ENCODE data around the gene PYDC2. TPM values are rescaled to one million over a fixed set of nuclear protein-coding genes. Genes with fewer than 3 reads are reported as not detected.
"Not testable (repeated sequence)": the region's sequence is repeated elsewhere in the genome, so short reads cannot be mapped to it uniquely, and the experiment has no call there.

Gene PYDC2
- total RNA-seq, 1 donor from 2014 or later = not detected

DNA sequence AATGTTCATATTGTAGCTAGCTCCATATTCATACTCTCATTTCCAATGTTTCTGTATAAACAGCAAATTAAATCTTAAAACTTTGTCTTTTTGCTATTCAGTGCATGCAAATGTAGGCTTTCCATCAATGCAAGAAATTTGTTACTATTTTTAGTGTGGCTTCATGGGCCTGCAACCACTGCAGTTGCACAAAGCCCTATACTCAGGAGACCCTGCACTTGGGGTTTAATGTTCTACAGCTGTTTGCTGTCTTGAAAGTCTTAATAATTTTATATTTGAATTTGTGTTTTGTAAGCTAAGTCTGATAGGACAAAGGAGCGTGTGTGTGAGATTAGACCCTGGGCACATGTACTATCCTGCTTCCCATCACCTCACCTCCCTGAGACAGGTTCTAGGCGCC, 9.6 kb downstream of the PYDC2 start:
- no peak for ATAC-seq

GRCh38 chr3:191473661-191474198, 12.8 kb downstream of the PYDC2 start:
- ATAC-seq = no peak

DNA sequence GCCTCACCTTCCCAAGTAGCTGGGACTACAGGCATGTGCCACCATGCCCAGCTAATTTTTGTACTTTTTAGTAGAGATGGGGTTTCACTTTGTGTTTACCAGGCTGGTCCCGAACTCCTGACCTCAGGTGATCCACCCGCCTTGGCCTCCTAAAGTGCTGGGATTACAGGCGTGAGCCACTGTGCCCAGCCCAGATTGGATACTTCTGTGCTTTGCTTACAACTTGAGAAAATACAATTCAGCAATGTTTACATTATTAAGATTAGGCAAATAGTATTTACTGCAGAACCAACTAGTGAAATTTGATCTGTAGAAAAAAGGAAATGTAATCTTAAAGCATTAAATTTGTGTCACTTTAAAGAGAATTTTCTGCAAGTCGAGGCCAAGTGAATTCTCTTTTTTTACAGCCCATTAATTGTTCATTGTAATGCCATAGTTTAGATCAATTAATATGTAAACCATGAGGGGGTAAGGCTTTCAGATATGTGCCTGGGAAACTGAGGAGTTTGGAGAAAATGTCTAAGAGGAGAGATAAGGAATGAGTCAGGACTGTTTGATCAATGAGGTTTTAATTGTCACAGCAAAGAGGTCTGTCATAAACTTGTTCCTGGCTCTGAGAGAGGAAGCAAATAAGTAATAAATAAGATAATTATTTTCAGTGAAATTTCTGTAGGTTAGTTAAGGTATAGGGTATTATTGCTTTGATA, 15.3 kb downstream of the PYDC2 start:
- ATAC-seq = no peak

DNA sequence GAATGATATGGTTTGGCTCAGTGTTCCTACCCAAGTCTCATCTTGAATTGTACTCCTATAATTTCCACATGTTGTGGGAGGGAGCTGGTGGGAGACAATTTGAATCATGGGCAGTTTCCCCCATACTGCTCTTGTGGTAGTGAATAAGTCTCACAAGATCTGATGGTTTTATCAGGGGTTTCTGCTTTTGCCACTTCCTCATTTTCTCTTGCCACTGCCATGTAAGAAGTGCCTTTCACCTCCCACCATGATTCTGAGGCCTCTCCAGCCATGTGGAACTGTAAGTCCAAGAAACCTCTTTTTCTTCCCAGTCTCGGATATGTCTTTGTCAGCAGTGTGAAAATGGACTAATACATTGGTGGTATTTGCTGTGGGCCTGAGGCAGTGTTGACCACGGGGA, 23.0 kb downstream of the PYDC2 start:
- not testable (repeated sequence) for ATAC-seq

DNA sequence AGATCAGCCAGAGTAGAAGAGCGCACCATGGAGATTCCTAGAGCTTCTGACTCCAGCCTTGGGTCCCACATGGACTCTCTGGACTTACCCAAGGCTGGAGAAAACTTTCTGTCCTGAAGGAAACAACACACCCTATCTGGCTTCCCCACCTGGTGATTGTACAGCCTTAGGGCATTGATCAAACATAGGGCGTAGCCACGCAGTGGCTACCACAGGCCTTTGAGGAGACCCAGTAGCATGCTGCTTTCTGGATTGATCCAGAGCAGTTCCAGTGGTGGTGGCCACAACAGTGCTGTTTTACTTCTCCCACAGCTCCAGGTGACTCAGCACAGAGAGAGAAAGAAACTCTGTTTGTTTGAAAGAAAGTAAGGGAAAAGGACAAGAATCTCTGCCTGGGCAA, 23.5 kb downstream of the PYDC2 start:
- ATAC-seq = no peak

DNA sequence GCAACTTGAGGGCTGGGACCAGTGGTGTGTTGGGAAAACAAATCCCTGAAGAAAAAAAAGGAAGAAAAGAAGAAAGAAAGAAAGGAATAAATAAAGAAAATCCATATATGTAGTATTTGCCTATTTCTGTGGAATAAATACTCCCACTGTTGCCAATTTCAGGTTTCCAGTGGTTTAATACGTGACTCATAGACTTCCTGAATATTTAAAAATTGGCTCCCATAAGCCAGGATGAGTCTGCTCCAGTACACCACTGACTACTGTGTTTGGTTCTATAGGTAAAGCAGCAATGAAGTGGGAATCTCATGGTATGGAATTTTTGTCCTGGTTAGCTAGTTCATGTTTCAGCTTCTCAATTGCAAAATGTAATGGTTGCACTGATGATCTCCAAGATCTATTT, 31.6 kb downstream of the PYDC2 start:
- ATAC-seq = no peak

DNA sequence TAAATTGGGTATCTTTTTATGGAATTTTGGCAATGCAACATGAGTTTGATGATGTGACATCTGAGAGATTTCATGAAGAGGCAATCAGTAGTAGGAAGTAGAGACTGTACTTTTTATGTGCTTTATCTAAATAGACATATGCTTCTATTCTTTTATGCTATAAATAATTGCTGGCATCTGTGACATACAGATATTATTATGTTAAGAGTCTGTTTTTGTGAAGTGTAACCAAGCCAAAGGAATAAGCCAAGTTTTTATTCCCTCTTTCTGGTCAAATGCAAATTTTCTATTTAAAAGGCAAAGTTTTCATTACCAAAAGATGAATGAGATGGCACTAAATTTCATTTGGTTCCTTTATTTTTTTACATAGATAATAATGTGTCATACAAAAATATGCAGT, 32.4 kb downstream of the PYDC2 start:
- no peak for ATAC-seq

GRCh38 chr3:191499307-191500080, 38.5 kb downstream of the PYDC2 start:
- ATAC-seq = no peak

DNA sequence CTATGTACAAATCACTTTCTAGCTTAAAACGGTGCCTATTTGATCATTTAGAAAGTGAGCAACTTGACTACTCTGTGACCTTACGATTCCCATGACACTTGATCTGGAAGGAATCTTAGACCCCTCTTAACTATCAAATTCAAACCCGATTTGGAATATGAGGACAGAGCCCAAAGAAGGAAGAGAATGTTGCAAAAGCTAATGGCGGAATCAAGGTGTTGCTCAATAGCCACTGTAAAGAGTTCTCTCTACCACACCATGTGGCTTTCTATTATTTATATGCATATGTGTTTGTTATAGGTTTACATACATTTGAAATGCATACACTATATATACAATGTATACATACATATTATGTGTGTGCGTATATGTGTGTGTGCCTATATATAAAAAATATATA, 39.9 kb downstream of the PYDC2 start:
- ATAC-seq = no peak

- ATAC-seq = no peak
Observed at GRCh38 chr3:191502583-191502982, 41.6 kb downstream of the PYDC2 start.

DNA sequence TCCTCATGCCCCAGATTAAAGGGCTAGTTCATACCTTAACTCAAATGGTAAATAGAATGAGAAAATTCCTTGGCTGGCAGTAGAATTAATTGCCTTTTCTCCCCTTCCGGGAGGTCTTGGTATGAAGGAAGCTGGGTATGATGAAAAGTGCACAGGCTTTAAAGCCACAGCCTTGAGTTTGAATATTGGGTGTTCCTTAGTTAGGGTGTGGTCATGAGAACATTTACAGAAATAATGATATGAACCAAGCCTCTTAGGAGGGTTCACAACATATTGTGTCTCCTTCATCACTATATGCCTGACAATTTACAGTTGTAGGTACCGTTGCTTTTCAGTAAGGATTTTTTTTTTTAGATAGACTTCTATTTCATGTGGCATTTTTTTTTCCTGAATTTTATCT, 48.1 kb downstream of the PYDC2 start:
- ATAC-seq = no peak

Other genes starting within 250 kb of the PYDC2 start
- 18.7 TPM for gene CCDC50, start 131.8 kb upstream of the PYDC2 start, total RNA-seq
- not detected for gene UTS2B, start 130.6 kb upstream of the PYDC2 start, total RNA-seq

Measured in esophagus mucosa (tissue), 1 donor.